Astrocyte (in vitro differentiated cells and primary cell): ENCODE results near the gene TLK2.

ENCODE experiments used
- CTCF ChIP-seq: IDR thresholded peaks from 2 replicates; pipeline ENCODE4 v1.5.1; 2011; ENCODE audit warnings: low read depth, mild to moderate bottlenecking, inconsistent platforms, low read length, moderate library complexity; ENCODE audit not compliant: insufficient read depth
- EZH2 ChIP-seq: IDR thresholded peaks from 2 replicates; pipeline ENCODE4 v1.6.1; 2012; ENCODE audit warnings: mild to moderate bottlenecking, low read length, inconsistent platforms; ENCODE audit not compliant: insufficient read depth

GRCh38 chr17:62566996-62567578, 88.5 kb downstream of the TLK2 start:
- TF ChIP-seq EZH2 (no peak), CTCF (no peak)
